ENCODE measurements around the gene TBC1D22A. TPM values are rescaled to one million over a fixed set of nuclear protein-coding genes. Genes with fewer than 3 reads are reported as not detected.
"Not testable (repeated sequence)": the region's sequence is repeated elsewhere in the genome, so short reads cannot be mapped to it uniquely, and the experiment has no call there.

The TBC1D22A gene
- total RNA-seq, 2 donors from 2014 or later, result 15.8 to 17.4 TPM

DNA sequence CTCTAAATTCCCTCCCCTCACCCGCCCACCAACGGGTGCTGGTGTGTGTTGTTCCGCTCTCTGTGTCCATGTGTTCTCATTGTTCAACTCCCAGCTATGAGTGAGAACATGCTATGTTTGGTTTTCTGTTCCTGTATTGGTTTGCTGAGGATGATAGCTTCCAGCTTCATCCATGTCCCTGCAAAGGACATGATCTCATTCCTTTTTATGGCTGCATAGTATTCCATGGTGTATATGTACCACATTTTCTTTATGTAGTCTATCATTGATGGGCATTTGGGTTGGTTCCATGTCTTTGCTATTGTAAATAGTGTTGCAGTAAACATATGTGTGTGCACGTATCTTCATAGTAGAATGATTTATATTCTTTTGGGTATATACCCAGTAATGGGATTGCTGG, 54.9 kb downstream of the TBC1D22A start:
- ATAC-seq; intact Hi-C loops (cut with DNase I); DNase-seq: not testable (repeated sequence)

DNA sequence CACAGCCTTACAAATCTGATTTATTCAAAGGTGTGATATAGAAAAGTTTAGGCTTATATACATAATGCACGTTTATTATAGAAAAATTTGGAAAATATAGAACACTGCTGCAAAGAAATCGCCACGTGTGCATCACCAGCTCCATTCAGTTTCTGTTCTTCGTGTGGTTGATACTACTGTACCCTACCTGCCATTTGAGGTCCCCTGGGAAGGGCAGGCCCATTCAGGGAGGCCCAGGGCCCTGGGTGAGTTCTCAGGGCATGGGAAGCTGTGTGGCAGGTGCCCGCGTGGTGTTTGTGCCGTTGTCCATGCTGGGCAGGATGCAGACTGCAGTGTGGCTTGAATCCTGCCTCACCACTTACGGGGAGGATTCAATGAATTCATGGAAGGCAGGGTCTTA, 60.8 kb downstream of the TBC1D22A start:
- intact Hi-C loops (cut with DNase I), result no loop called here
- ATAC-seq, result no peak
- no peak for DNase-seq

DNA sequence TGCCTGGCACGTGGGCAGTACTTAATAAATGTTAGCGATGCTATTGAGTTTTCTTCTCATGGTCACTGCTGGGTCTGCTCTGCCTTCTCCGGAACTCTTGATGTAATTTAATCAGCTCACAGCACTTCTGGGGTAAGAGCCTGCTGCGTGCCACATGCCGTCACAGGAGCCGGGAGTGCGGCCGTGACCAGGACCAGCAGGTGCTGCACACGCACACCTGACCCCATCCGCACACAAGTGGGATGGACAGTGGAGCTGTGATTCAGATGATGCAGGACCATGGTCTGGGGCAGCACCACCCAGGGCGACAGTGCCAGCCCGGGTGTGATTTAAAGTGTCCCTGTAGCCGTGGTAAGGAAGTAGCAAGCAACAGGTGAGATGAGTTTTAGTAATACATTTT, 61.2 kb downstream of the TBC1D22A start:
- intact Hi-C loops (cut with DNase I), result no loop called here
- DNase-seq (no peak), ATAC-seq (no peak)

DNA sequence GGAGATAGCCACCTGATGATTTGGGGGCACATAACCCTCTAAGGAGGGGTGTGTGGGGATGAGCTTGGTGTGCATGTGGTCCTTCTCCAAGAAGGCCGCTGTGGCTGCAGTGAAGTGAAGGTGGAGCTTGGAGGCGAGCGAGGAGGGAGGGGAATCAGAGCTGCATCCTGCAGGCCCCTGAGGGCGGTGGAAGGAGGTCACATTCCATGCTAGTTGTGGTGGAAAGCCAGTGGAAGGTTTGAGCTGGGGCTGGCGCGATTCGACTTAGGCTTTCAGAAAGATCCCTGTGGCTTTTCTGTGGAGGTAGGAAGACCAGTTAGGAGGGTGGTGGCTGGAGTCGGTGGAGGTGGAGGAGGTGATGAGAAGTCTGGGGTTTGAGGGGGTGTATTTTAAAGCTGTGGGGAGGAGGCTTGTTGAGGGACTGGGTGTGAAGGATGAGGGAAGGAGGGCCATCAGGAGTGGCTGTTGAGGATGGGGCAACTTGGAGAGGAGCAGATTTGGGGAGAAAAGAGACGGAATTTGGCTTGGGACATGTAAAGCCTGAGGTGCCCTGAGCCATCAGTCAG, 62.0 kb downstream of the TBC1D22A start:
- intact Hi-C loops (cut with DNase I), result no loop called here
- DNase-seq, result no peak
- no peak for ATAC-seq

DNA sequence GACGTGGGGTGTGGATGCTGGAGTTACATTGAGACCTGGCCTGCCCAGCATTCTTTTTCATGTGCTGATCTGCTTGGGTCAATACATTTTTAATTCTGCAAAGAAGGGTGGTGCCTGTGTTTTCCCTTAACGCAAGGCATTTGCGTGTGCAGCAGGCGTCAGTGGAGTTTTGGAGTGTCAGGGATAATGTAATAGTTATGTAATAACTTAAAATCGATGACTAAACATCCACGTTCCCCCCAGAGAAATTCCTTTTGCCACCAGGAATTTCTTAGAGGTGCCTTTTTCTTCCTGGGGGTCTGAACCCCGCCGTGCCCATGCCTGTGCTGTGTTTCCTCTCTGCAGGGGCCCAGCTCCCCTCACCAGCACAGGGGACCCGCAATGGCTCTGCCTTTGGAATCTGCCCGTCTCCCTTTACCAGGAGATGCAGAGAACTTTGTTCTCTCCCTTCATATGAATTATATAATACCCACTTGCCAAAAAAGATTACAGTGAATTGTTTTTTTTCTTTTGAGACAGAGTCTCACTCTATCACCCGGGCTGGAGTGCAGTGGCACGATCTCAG, 62.6 kb downstream of the TBC1D22A start:
- ATAC-seq, result no peak
- intact Hi-C loops (cut with DNase I), result no loop called here
- DNase-seq, result no peak

DNA sequence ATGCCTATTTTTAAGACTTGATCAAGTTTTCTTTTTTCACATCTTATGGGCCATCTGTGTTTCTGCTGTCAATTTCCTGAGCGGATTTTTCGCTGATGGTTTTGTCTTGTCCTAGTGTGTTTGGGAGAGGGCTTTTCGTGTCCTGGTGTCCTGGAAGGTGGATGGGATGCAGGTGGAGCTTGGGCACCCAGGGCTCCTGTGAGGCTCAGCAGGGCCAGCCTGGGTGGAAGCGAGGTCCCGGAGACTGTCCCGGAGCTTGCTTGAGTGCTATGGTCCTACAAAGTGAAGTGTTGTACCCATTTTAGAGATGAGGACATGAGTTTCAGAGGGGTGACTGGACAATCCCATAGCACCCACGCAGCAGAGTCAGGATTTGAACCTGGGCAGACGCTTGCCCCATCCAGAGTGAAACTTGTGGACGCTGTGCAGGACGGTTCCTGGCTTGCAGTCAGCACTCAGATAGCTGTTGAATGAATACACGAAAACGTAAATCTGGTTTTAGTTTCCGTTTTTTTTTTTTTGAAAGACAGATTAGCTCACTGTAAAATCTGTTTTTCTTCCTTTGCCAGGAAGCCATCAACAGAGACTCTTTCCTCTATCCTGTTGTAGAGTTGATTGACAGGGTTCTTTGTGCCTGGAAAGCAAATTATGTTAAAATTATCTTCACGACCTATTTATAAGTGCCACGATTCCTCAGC, 64.1 kb downstream of the TBC1D22A start:
- intact Hi-C loops (cut with DNase I), result no loop called here
- ATAC-seq, result no peak
- no peak for DNase-seq

DNA sequence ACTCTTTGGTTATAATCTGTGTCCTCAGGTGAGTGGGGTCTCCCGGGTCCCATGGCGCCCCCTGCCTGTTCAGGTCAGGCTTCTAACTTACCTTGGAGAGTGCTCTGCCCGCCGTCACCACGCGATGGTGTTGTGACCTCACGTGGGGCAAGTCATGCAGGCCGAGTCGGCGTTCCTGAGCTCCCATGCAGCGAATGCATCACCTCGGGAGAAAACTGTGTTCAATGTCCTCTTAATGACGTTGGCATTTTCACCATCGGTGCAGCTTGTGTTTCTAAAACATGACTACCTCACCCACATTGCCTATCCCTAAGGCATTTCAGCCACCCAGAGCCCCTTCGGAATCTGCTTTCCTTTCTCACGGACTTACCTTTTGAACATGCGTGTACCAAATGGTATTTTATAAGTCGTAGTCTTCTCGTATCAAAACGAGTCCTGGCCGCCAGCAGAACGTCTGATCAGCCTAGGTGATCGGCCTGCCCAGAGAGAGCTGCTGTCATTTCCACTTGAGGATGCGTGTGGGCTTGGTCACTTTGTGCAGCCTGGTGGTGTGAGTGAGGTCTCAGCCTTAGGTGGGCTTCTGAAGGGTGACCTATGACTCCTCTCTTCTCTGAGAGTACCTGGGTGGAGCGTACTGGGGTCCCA, 64.8 kb downstream of the TBC1D22A start:
- intact Hi-C loops (cut with DNase I), result no loop called here
- ATAC-seq (no peak), DNase-seq (no peak)

DNA sequence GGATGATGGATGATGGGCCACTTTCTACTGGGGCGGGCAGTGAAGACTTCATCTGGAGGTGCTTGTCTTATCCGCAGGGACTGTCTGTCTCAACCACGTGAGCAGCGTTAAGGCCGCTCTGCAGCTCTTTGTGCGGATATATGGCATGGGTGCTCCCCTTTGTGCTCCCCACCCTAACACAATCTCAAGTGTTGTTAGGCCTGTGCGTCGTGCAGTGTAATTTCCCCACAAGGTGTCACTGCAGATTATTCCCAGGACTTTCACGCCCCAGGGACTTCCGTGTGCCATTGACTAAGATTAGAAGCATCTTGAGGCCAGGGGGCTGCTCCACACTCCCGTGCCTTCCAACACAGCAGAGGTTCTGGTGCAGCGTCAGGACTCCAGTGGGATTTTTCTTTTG, 65.3 kb downstream of the TBC1D22A start:
- intact Hi-C loops (cut with DNase I), result no loop called here
- DNase-seq, result no peak
- ATAC-seq, result no peak

DNA sequence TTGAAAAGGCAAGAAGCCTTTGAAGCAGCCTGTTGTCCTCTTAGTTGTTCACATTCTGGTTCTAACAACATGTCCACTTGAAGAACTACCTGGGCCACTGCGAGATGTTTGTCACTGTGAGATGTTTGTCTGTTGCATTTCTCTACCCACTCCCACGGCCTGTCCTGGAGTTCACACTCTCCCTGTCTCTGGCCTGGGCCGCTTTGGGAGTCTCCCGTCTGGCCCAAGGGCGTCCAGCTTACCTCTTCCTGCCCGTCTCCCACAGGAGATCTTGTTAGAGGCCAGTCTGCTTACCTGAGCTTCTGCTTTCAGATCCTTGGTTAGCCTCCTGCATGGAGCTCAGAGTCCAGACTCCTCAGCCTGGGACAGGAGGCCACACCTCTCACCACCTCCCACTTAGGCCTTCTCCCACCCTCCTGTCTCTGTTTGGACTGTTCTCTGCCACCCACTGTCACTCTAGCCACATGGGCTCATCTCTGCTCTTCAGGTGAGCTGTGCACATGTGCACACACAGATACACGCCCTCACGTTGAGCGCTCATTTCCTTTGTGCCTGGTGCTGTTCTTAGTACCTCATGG, 66.0 kb downstream of the TBC1D22A start:
- intact Hi-C loops (cut with DNase I), result no loop called here
- ATAC-seq (no peak), DNase-seq (no peak)

DNA sequence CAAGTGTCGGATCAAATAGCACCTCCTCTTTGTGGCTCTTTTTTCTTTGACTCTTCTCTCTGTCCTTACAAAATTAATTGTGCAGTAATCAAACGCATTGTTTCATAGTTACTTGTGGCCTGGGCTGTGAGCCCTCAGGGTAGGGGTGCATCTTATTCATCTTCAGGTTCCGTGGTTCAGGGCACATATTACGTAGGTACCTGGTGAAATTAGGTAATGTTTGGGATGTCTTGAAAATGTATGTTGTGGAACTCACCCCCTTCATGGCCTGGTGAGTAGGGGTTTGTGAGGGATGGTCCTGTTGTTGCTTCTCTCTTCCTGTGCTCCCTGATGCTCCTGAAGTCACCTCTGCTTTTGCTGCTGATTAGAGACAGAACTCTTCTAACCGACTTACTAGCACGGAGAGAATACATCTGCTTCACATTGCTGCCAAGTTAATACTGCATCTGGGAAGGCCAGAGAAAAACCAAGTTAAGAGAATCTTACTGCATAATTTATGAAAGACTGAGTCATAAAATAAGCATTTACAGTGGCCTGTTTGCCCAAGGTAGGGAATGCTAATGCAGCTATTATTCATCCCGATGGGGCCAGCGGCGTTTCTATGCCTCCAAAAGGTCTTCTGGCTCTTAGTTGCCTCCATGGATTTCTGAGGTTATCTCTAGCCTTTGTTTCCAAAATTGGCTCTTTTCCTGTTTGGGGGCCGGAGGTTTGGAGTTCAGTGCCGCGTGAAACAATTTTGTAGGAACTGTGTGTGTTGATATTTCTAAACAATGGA, 66.9 kb downstream of the TBC1D22A start:
- intact Hi-C loops (cut with DNase I), result no loop called here
- ATAC-seq (peak; percentile 9 to 66), DNase-seq (no peak)

DNA sequence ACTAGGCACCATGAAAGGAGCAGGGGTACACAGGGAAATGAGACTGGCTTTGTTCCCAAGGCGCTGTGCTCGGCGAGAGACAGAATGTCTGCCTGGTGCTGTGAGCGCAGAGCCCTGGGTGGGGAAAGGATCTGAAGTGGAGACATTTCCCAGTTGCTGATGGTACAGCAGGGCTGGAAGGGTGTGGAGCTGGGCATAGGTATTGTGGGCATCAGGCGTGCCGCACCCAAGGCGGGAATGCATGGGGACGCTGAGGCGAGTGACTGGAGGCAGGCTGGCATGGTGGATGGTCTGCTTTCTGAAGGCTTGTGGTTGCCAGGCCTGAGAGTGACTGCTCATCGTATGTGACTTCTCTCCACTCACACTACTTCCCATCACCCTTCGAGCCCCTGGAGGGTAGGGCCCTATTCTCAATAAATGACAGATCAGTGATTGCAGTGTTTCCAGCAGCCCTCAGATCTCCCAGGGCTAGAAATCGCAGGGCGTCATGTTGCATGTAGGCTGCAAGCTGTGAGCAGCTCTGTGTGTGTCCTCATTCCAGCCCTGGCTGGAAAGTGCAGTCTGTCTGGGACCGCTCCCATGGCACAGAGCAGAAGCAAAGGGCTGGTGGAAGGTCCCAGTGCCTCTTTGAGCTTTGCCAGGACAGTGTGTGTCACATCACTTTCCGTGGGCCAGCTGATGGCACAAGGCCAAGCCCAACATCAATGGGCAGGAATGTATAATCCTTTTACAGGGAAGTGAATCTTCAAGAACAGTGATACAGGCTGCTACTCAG, 67.7 kb downstream of the TBC1D22A start:
- DNase-seq, result peak; percentile 71
- peak; percentile 75 to 80 for ATAC-seq
- intact Hi-C loops (cut with DNase I), result no loop called here

DNA sequence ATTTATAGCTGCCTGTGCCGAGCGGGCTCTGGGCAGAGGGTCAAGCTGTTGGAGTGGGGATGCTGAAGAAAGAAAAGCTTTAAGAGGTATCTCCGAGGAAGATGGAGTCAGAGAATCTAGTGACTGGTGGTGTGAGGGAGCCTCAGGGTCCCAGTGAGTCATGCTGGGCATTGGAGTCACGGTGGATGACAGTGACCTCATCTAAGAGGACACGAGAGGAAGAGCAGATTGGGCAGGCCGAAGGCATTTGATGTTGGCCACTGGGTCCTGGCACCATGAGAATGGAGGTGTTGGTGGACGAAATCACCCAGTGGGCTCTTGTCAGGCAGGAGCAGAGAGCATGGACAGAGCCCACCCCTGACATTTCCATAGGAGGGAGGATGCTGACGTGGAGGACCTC, 68.4 kb downstream of the TBC1D22A start:
- intact Hi-C loops (cut with DNase I), result no loop called here
- ATAC-seq (peak in 1 of 2 donors; percentile 53), DNase-seq (no peak)

DNA sequence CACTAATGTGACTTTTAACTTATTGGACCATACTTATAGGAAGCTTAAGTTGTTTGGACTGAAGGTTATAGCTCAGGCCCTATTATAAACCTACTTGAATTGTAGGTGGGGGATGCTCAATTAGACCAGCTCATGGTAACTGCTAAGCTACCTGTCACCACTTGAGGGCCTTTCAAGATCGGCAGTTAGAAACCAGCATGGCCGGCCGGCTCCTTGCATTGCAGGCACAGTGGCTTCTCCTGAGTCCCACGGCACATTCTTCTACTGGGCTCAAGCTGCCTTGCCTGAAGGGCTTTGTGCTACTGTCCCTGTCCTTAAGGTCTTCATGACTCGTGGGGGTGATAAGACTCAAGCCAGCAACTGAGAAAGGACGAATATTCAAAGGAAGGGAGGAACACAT, 70.8 kb downstream of the TBC1D22A start:
- DNase-seq (no peak), ATAC-seq (no peak)
- intact Hi-C loops (cut with DNase I), result no loop called here

DNA sequence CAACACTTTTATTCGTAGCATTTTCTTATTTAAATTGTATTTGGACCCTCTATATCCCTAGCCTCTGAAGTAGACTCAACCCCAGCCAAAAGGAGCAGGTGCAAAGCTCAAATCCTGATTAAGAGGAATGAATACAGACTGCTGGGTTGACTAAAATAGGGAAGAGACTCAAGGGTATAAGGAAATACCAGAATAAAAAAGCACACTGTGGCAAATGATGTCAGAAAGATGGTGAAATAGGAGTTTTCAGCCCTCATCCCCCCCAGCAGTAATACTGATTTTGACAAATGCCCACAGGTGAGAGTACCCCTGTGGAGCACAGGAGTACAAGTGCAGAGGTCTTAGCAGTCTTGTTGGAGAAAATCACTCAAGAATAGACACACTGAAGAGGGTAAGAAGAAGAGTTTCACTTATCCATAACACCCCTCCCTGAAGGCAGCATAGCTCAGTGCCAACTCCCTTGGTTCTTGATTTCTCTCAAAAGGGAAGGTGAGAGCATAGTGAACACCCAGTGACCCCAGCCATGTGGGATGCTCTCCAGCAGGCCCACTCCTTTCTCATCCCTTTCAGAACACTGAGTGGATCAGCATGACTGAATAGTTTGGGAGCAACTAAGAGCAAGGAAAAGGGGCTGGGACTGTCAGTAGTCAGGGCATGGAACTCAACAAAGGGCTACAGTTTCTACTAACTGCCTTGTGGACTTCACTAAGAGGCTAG, 71.7 kb downstream of the TBC1D22A start:
- intact Hi-C loops (cut with DNase I), result no loop called here
- ATAC-seq (peak in 1 of 2 donors; percentile 13), DNase-seq (no peak)

DNA sequence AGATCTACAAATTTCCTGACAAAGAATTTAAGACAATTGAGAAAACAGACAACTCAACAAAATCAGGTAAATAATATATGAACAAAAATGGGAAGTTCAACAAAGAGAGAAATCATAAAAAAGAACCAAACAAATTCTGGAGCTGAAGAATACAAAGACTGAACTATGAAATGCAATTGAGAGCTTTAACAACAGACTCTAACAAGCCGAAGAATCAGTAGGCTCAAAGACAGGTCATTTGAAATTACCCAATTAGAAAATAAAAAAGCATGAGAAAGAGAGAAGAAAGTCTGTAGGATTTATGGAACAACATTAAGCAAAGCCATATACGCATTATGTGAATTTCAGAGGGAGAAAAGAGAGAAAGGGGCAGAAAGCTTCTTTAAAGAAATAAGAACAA, 72.8 kb downstream of the TBC1D22A start:
- intact Hi-C loops (cut with DNase I), result no loop called here
- DNase-seq (no peak), ATAC-seq (no peak)

DNA sequence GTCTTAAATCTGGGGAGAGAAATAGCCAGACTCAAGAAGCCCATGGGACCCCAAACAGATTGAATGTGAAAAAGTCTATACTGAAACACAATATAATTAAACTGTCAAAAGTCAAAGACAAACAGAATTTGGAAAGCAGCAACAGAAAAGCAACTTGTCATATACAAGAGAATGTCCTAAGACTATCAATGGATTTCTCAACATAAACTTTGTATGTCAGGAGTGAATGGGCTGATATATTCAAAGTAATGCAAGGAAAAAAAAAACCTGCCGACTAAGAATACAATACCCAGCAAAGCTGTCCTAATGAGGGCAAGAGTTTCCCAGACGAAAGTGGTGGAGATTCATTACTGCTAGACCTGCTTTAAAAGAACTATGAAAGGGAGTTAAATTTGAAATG, 73.2 kb downstream of the TBC1D22A start:
- DNase-seq, result no peak
- intact Hi-C loops (cut with DNase I), result no loop called here
- no peak for ATAC-seq

DNA sequence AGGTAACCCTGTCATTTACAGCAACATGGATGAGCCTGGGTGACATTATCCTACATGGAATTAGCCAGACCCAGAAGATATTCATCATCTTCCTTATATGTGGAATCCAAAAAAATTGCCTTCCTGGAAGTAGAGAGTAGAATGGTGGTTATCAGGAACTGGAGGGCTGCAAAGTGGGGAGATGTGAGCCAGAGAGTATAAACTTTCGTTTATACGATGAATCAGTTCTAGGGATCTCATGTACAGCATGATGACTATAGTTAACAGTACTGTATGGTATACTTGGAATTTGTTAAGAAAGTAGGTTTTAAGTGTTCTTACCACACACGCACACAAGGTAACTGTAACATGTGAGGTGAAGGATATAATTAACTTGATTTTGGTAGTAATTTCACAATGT, 79.1 kb downstream of the TBC1D22A start:
- intact Hi-C loops (cut with DNase I), result no loop called here
- no peak for ATAC-seq

DNA sequence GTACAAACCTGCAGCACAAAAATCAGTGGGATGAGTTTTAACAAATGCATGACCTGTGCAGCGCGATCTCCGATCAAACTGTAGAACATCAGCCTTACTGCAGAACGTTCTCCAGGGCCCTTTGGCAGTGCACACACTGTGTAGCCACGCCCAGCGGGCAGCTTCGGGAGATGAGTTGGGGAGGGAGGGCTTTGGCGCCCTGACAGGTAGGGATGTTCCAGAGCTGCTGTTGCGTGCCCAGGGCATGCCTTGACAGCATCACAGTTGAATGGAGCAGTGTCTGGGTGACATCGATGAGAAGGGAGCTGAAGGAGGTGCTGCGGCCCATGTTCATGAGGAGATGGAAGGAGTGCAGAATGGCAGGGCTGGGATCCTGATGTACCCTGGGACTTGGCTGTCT, 80.2 kb downstream of the TBC1D22A start:
- intact Hi-C loops (cut with DNase I), result no loop called here

More for the DNA sequence above, 79.1 kb downstream of the TBC1D22A start:
- no peak for DNase-seq

More for the DNA sequence above, 80.2 kb downstream of the TBC1D22A start:
- ATAC-seq (peak; percentile 43 to 59), DNase-seq (no peak)

Data from left cardiac atrium (tissue), 4 donors.